Muscle of leg (tissue), 11 donors: ENCODE measurements around the gene AGBL2. TPM values are rescaled to one million over a fixed set of nuclear protein-coding genes. Genes with fewer than 3 reads are reported as not detected.
"Not testable (repeated sequence)": the region's sequence is repeated elsewhere in the genome, so short reads cannot be mapped to it uniquely, and the experiment has no call there.

ENCODE experiments used
- DNase-seq: peaks from one replicate; pipeline ENCODE4 v3.0.0; 2013
- H3K27ac ChIP-seq: one replicate; pipeline ENCODE4 v1.5.1; 2013; ENCODE audit warnings: mild to moderate bottlenecking, low read length, control low read depth
- H3K27me3 ChIP-seq: one replicate; pipeline ENCODE4 v1.6.1; 2013; ENCODE audit warnings: low read length; ENCODE audit not compliant: control insufficient read depth, insufficient read depth
- H3K36me3 ChIP-seq: one replicate; pipeline ENCODE4 v1.6.1; 2013; ENCODE audit warnings: low read length; ENCODE audit not compliant: control insufficient read depth, insufficient read depth
- H3K4me1 ChIP-seq: one replicate; pipeline ENCODE4 v1.6.1; 2013; ENCODE audit warnings: low read length; ENCODE audit not compliant: control insufficient read depth, insufficient read depth
- H3K4me3 ChIP-seq: one replicate; pipeline ENCODE4 v1.5.1; 2013; ENCODE audit warnings: low read length, control low read depth
- H3K9me3 ChIP-seq: replicated peaks from 2 replicates; pipeline ENCODE4 v1.6.1; 2013; ENCODE audit warnings: low read depth, low read length; ENCODE audit not compliant: control insufficient read depth
- WGBS: methylation state at CpG from one replicate; pipeline ENCODE4 v1.1.5; 2013; ENCODE audit warnings: missing lambda C conversion rate; ENCODE audit not compliant: insufficient coverage; 5-methylcytosine and 5-hydroxymethylcytosine counted together
- polyA plus RNA-seq, 8 donors: library from polyadenylated mRNA; unstranded; fragments of 120-200 nt; gene quantifications; one replicate each; pipeline versions ENCODE4 v1.2.1 to v1.2.3, GENCODE V29; 2013; ENCODE audit warnings: inconsistent platforms in 1 of 8, low replicate concordance in 1 of 8; ENCODE audit not compliant: insufficient read length in 8 of 8, insufficient read depth in 1 of 8
- total RNA-seq: library from RNA; stranded (reverse); fragments of 120-200 nt; gene quantifications from one replicate; pipeline ENCODE4 v1.2.4, GENCODE V29; 2013

Gene AGBL2
- total and polyA plus RNA-seq, 9 donors: 0.43 to 1.6 (median 0.95) TPM

GRCh38 chr11:47642099-47642855 lies 72.9 kb downstream of the AGBL2 start, which contains the start of gene MTCH2:
TSS of gene MTCH2 (minus strand) at chr11:47642559. CDS start at chr11:47642465, 94 bp downstream.
- H3K36me3 ChIP-seq: peaks cover 15% of the 10 kb centered on the region
- peak within 1 kb of the TSS; percentile 94 for H3K27ac ChIP-seq
- H3K4me1 ChIP-seq: peaks cover 7% of the 10 kb centered on the region
- no peaks in the 10 kb centered on the region for H3K27me3 ChIP-seq
- under 1% methylated on average over 73 of the region's 78 CpGs for WGBS
- no peaks in the 10 kb centered on the region for H3K9me3 ChIP-seq
- peak; percentile 99 for DNase-seq
- peak within 1 kb of the TSS; percentile 86 for H3K4me3 ChIP-seq

DNA sequence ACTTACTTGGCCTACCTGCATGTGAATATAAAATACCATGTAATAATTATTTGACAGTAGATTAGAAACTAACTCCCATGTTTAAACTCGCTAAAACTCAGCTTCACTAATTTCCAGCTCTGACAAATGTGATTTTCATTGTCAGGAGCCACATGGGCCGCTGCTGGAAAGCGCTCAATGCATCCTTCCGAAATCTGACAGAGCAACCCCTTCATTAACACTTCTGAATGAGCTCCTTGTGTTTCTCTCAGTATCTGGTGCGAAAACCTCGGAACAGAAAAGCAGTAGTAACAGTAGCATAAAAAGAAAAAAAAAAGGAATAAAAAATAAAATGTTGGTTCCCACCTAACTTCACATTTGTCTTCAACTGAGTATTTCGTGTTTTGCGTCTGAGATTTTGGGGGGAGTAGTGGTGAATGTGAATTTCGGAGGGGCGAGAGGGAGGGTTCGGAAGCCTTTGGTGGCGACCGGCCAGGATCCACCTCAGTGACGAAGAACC lies 73.5 kb downstream of the AGBL2 start:
- Histone ChIP-seq H3K27ac (peak overlapping the region; percentile 92), H3K27me3 (no peaks in the 10 kb centered on the region), H3K9me3 (no peaks in the 10 kb centered on the region), H3K4me1 (peaks cover 7% of the 10 kb centered on the region), H3K36me3 (peaks cover 18% of the 10 kb centered on the region), H3K4me3 (peak overlapping the region; percentile 86)
- peak; percentile 23 for DNase-seq
- WGBS: 9% methylated on average over 9 of the region's 14 CpGs

DNA sequence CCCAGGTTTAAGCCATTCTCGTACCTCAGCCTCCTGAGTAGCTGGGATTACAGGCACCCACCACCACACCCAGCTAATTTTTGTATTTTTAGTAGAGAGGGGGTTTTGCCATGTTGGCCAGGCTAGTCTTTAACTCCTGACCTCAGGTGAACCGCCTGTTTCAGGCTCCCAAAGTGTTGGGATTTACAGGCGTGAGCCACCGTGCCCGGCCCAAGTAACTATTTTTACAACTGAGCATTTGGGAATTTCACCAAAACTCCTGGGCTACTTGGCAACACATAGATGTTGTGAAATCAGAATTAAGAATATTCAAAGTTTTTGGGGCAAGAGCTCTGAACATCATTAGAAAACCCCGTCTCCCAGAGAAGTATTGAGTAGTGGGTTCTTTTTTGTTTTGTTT lies 74.7 kb downstream of the AGBL2 start:
- not testable (repeated sequence) for H3K9me3 ChIP-seq, H3K4me3 ChIP-seq, H3K27me3 ChIP-seq, H3K4me1 ChIP-seq, DNase-seq, H3K27ac ChIP-seq
- H3K36me3 ChIP-seq: peaks cover 23% of the 10 kb centered on the region
- WGBS: 100% methylated on average over 1 of the region's 6 CpGs

- not testable (repeated sequence) for H3K4me3 ChIP-seq, H3K9me3 ChIP-seq, H3K4me1 ChIP-seq, DNase-seq, H3K27ac ChIP-seq, H3K27me3 ChIP-seq
- peaks cover 42% of the 10 kb centered on the region for H3K36me3 ChIP-seq
- WGBS: 86% methylated on average over 3 of the region's 11 CpGs
Measured at GRCh38 chr11:47636331-47636730, 78.8 kb downstream of the AGBL2 start.

DNA sequence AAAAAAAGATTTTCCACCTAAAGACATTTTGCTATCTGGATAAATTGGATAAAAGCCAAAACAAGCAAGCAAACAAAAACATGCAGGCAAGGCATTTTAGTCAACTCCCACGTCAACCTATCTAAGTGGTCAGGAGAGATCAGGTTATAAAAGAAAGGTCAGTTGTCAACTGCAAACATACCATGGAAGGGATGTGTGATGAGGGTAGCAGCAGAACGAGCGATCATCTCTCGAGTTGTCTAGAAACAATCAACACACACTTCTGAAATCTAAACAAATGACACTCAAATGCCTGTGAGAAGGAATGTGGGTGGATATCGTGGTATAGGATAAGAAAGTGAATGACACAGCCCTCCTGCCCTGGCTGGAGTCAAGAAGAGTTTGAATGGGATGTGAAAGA lies 83.7 kb downstream of the AGBL2 start:
- Histone ChIP-seq H3K27me3 (no peaks in the 10 kb centered on the region), H3K9me3 (no peaks in the 10 kb centered on the region), H3K36me3 (peaks cover 51% of the 10 kb centered on the region), H3K4me3 (no peak overlapping the region), H3K4me1 (no peaks in the 10 kb centered on the region), H3K27ac (no peak overlapping the region)
- no peak for DNase-seq
- WGBS: no CpG with 5 or more reads among the region's 5 CpGs

DNA sequence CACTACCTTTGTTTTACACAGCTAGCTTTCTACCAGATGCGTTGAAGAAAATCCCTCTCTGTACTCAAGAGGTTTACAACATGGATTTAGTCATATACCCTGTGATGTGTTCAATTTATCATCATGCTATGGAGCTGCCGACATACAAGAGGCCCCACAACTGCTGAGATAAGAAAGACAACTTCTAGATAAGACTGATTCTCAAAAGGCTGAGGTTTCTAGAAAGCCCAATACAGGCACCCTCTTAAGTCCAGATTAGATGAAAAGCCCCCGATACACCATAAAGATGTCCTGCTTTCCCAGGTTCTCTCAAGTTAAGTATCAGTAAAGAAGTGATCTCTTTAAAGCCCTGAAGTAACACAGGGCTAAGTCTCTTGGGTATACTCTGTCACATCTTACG lies 87.1 kb downstream of the AGBL2 start:
- Histone ChIP-seq H3K4me1 (no peaks in the 10 kb centered on the region), H3K36me3 (peaks cover 56% of the 10 kb centered on the region), H3K4me3 (no peak overlapping the region), H3K9me3 (no peaks in the 10 kb centered on the region), H3K27ac (no peak overlapping the region), H3K27me3 (no peaks in the 10 kb centered on the region)
- 83% methylated on average over 1 of the region's 4 CpGs for WGBS
- DNase-seq: no peak

- Histone ChIP-seq H3K36me3 (peaks cover 65% of the 10 kb centered on the region), H3K4me1 (no peaks in the 10 kb centered on the region), H3K9me3 (no peaks in the 10 kb centered on the region), H3K27ac (no peak overlapping the region), H3K4me3 (no peak overlapping the region), H3K27me3 (no peaks in the 10 kb centered on the region)
- no peak for DNase-seq
- 100% methylated on average over 2 of the region's 8 CpGs for whole genome bisulfite sequencing
Measured at GRCh38 chr11:47626234-47626633, 88.9 kb downstream of the AGBL2 start.

DNA sequence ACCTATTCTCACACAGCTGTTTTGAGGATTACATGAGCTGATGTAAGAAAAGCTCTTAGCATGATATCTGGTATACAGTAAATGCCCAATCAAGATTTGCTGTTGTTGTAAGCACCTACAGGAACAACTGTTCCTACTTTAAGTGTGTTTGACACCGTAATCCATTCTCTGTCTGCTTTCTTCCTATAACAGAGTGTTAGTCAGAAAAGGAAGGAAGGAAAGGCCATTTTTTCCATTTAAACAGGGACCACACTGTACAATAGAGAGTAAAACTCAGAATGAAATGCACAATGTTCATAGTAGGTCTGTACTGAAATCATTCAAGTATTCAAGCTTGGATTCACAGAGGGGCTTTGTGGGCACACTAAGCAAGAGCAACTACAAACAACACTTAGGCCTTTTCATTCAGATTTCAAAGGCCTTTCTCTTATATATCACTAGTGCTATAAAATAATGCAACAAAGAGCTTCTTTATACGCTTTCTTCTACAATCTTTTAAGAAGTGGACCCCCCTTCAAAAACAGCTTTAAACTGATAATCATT lies 94.3 kb downstream of the AGBL2 start:
- no peak for DNase-seq
- no peaks in the 10 kb centered on the region for H3K27me3 ChIP-seq
- no peaks in the 10 kb centered on the region for H3K4me1 ChIP-seq
- no peak overlapping the region for H3K4me3 ChIP-seq
- H3K9me3 ChIP-seq: no peaks in the 10 kb centered on the region
- WGBS: no CpG with 5 or more reads among the region's 2 CpGs
- H3K36me3 ChIP-seq: peaks cover 46% of the 10 kb centered on the region
- H3K27ac ChIP-seq: no peak overlapping the region

GRCh38 chr11:47617417-47617809 lies 97.8 kb downstream of the AGBL2 start:
- H3K36me3 ChIP-seq: peaks cover 24% of the 10 kb centered on the region
- no peaks in the 10 kb centered on the region for H3K9me3 ChIP-seq
- H3K4me3 ChIP-seq: no peak overlapping the region
- H3K27ac ChIP-seq: no peak overlapping the region
- no peaks in the 10 kb centered on the region for H3K27me3 ChIP-seq
- WGBS: no CpG with 5 or more reads among the region's 3 CpGs
- DNase-seq: no peak
- no peaks in the 10 kb centered on the region for H3K4me1 ChIP-seq

DNA sequence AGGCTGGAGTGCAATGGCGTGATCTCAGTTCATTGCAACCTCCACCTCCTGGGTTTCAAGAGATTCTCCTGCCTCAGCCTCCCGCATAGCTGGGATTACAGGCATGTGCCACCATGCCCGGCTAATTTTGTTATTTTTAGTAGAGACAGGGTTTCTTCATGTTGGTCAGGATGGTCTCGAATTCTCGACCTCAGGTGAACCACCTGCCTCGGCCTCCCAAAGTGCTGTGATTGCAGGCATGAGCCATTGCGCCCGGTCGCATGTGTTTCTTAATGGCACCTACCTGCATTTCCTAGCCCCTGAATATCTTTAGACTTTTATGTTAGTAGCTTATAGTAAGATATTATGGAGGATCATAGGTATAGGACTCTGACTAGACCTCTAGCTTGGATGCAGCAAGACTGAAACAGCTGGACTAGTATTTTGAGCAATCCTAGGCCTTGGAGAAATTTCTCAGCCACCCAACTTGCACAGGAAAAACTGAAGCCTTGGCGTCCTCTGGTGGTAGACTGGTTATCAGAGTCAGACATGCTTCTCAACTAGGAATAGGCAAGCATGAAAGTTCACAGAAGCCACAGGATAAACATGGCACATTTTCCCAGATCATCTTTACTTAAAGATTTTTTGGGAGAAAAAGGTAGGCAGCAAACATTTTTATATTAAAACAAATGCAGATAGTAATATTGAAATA lies 98.3 kb downstream of the AGBL2 start:
- Histone ChIP-seq H3K4me3 (no peak overlapping the region), H3K4me1 (no peaks in the 10 kb centered on the region), H3K9me3 (no peaks in the 10 kb centered on the region), H3K27me3 (no peaks in the 10 kb centered on the region), H3K36me3 (peaks cover 19% of the 10 kb centered on the region), H3K27ac (no peak overlapping the region)
- 80% methylated on average over 1 of the region's 10 CpGs for WGBS
- peak; percentile 87 for DNase-seq
